HG03521 (cell line): ENCODE data around the gene ZNF597.

Experiments
- ATAC-seq: cut with Tn5 transposase; IDR thresholded peaks from one replicate; pipeline ENCODE4 v1.9.1; 2021; ENCODE audit warnings: mild to moderate bottlenecking, moderate library complexity; ENCODE audit not compliant: unreplicated experiment

ZNF597 gene

GRCh38 chr16:3457434-3458252 is 14.3 kb upstream of the ZNF597 start:
- peak; percentile 80 for ATAC-seq

- ATAC-seq: no peak
Measured at GRCh38 chr16:3454631-3455147, 11.4 kb upstream of the ZNF597 start.

- no peak for ATAC-seq
Measured at GRCh38 chr16:3454093-3454492, 10.8 kb upstream of the ZNF597 start.

- peak; percentile 18 for ATAC-seq
Measured at GRCh38 chr16:3444032-3444388, 706 bp upstream of the ZNF597 start.

GRCh38 chr16:3439637-3440036 is 3.7 kb downstream of the ZNF597 start:
- no peak for ATAC-seq

- no peak for ATAC-seq
Measured at GRCh38 chr16:3434373-3434772, 8.9 kb downstream of the ZNF597 start.

GRCh38 chr16:3431779-3432219 is 11.5 kb downstream of the ZNF597 start:
- no peak for ATAC-seq

GRCh38 chr16:3413730-3414379 is 29.4 kb downstream of the ZNF597 start:
- no peak for ATAC-seq

- no peak for ATAC-seq
Measured at GRCh38 chr16:3408561-3409197, 34.6 kb downstream of the ZNF597 start.

GRCh38 chr16:3401719-3402397 is 41.4 kb downstream of the ZNF597 start:
- ATAC-seq: no peak

- ATAC-seq: peak; percentile 96
Measured at GRCh38 chr16:3400779-3401688, 42.3 kb downstream of the ZNF597 start, which contains the start of the genes ZNF174 and ZSCAN32. Gene ZNF174 (plus strand): TSS chr16:3401215. CDS start chr16:3402005, 790 bp downstream. Gene ZSCAN32 (minus strand): TSS chr16:3401004. CDS start chr16:3397557, 3,447 bp downstream.

- ATAC-seq: no peak
Measured at GRCh38 chr16:3400446-3400778, 42.9 kb downstream of the ZNF597 start.

- no peak for ATAC-seq
Measured at GRCh38 chr16:3389663-3390338, 53.5 kb downstream of the ZNF597 start.

GRCh38 chr16:3388325-3388724 is 55.0 kb downstream of the ZNF597 start:
- ATAC-seq: no peak

- ATAC-seq: no peak
Measured at GRCh38 chr16:3383045-3383448, 60.3 kb downstream of the ZNF597 start.
